ENCODE data around the gene P2RY11.

Gene P2RY11

GRCh38 chr19:10093295-10094186 lies 18.0 kb upstream of the P2RY11 start:
- no peak for DNase-seq

- DNase-seq = no peak
Observed at GRCh38 chr19:10095622-10095947, 15.9 kb upstream of the P2RY11 start.

- DNase-seq = peak; percentile 81 to 92 (median 86)
Observed at GRCh38 chr19:10095948-10096614, 15.4 kb upstream of the P2RY11 start.

- DNase-seq = no peak
Observed at GRCh38 chr19:10096615-10096963, 14.9 kb upstream of the P2RY11 start.

GRCh38 chr19:10100163-10100785 lies 11.2 kb upstream of the P2RY11 start:
- no peak for DNase-seq

GRCh38 chr19:10102787-10103236 lies 8.7 kb upstream of the P2RY11 start:
- no peak for DNase-seq

- DNase-seq = no peak
Observed at GRCh38 chr19:10104130-10104513, 7.4 kb upstream of the P2RY11 start.

GRCh38 chr19:10104665-10105508 lies 6.6 kb upstream of the P2RY11 start:
- DNase-seq = peak; percentile 28 to 82 (median 74)

GRCh38 chr19:10105509-10106099 lies 5.9 kb upstream of the P2RY11 start:
- DNase-seq = peak in 4 of 6 experiments; percentile 38 to 68 (median 61)

- peak; percentile 87 to 98 (median 96) for DNase-seq
Observed at GRCh38 chr19:10106100-10106936, 5.2 kb upstream of the P2RY11 start, which contains the start of gene PPAN. Gene PPAN, plus strand, starts transcription at chr19:10106362. Its CDS starts 33 bp downstream, at chr19:10106395.

- DNase-seq = no peak
Observed at GRCh38 chr19:10107254-10107653, 4.2 kb upstream of the P2RY11 start.

GRCh38 chr19:10107817-10108367 lies 3.6 kb upstream of the P2RY11 start:
- DNase-seq = no peak

GRCh38 chr19:10109528-10109927 lies 2.0 kb upstream of the P2RY11 start:
- no peak for DNase-seq

- DNase-seq = no peak
Observed at GRCh38 chr19:10110076-10110971, 1.2 kb upstream of the P2RY11 start.

GRCh38 chr19:10110972-10111317 lies 548 bp upstream of the P2RY11 start:
- DNase-seq = no peak

GRCh38 chr19:10112037-10112761 lies 706 bp downstream of the P2RY11 start:
- DNase-seq = no peak

- peak in 5 of 6 experiments; percentile 38 to 50 (median 46) for DNase-seq
Observed at GRCh38 chr19:10112895-10113591, 1.6 kb downstream of the P2RY11 start.

GRCh38 chr19:10113592-10113963 lies 2.1 kb downstream of the P2RY11 start:
- no peak for DNase-seq
